Naive thymus-derived CD8-positive, alpha-beta T cell (primary cell): Measurements from ENCODE around the gene MITF. TPM values are rescaled to one million over a fixed set of nuclear protein-coding genes. Genes with fewer than 3 reads are reported as not detected.

Source experiments
- ATAC-seq, 2 donors: fragments of 150-1000 bp; cut with Tn5 transposase in 1 of 2; sonication (Bioruptor Pico), chemical (Tn5 transposase) in 1 of 2; 1 replicate in 1 of 2; 2 replicates in 1 of 2; pipeline ENCODE4 v1.10.0; 2021; ENCODE audit warnings: mild to moderate bottlenecking in 2 of 2, moderate library complexity in 2 of 2
- POLR2A ChIA-PET: fragments of 350-600 bp; sonication (Branson Sonifier 250); formaldehyde crosslinking; loops from one replicate; lab custom pipeline; 2021; ENCODE audit warnings: antibody characterized with exemption; lab: Charles Lee
- DNase-seq, 10 donors: peaks; one replicate each; pipeline versions ENCODE4 v3.0.0 to v3.0.0-alpha.2; 2020 to 2022
- H3K27ac Mint-ChIP-seq, 10 donors: one replicate each; pipeline ENCODE4 v1.8.0; 2020 to 2022; ENCODE audit warnings: mild to moderate bottlenecking in 10 of 10, mixed read lengths in 10 of 10, moderate library complexity in 4 of 10, inconsistent platforms in 1 of 10
- H3K27me3 Mint-ChIP-seq, 5 donors: one replicate each; pipeline ENCODE4 v1.8.0; 2021 to 2022; ENCODE audit warnings: mixed read lengths in 5 of 5
- H3K36me3 Mint-ChIP-seq, 3 donors: one replicate each; pipeline ENCODE4 v1.8.0; 2020 to 2022; ENCODE audit warnings: mixed read lengths in 3 of 3, mild to moderate bottlenecking in 2 of 3, inconsistent platforms in 1 of 3
- H3K4me1 Mint-ChIP-seq, 4 donors: one replicate each; pipeline ENCODE4 v1.8.0; 2021 to 2022; ENCODE audit warnings: mixed read lengths in 4 of 4
- H3K4me3 Mint-ChIP-seq, 10 donors: one replicate each; pipeline ENCODE4 v1.8.0; 2020 to 2022; ENCODE audit warnings: mild to moderate bottlenecking in 10 of 10, mixed read lengths in 10 of 10, moderate library complexity in 6 of 10, inconsistent platforms in 1 of 10
- H3K9me3 Mint-ChIP-seq, 9 donors: one replicate each; pipeline ENCODE4 v1.8.0; 2020 to 2022; ENCODE audit warnings: mixed read lengths in 9 of 9, mild to moderate bottlenecking in 3 of 9, inconsistent platforms in 1 of 9, moderate library complexity in 1 of 9
- polyA plus RNA-seq, 3 donors: library from polyadenylated mRNA; unstranded; fragments of 300-500 nt; fragmentation: Illumina TruSeq; gene quantifications; one replicate each; pipeline ENCODE4 v1.2.3, GENCODE V29; 2021
- total RNA-seq, 8 experiments: library from RNA in 2 of 8; stranded (reverse) in 2 of 8; gene quantifications; one replicate each; pipeline ENCODE4 v1.2.3 and lab custom pipeline; 2021 to 2026

The MITF gene
- total and polyA plus RNA-seq, 5 experiments from 2014 or later, result 0.23 to 0.33 TPM; not detected in 3

GRCh38 chr3:69880069-69880640, 140.9 kb downstream of the MITF start:
- H3K27me3 Mint-ChIP-seq, result peaks cover 0 to 8% (median 0%) of the 10 kb centered on the region in 5 donors
- no peak overlapping the region for H3K27ac Mint-ChIP-seq
- no peaks in the 10 kb centered on the region for H3K36me3 Mint-ChIP-seq
- H3K4me3 Mint-ChIP-seq, result no peak overlapping the region
- H3K4me1 Mint-ChIP-seq, result no peaks in the 10 kb centered on the region
- DNase-seq, result no peak
- no peaks in the 10 kb centered on the region for H3K9me3 Mint-ChIP-seq
- ATAC-seq, result no peak
- POLR2A ChIA-PET, result no interaction called here

GRCh38 chr3:69881051-69881450, 141.8 kb downstream of the MITF start:
- DNase-seq (no peak), ATAC-seq (no peak)
- Mint-ChIP-seq H3K9me3 (no peaks in the 10 kb centered on the region), H3K4me3 (no peak overlapping the region), H3K4me1 (no peaks in the 10 kb centered on the region), H3K27me3 (peaks cover 0 to 8% (median 0%) of the 10 kb centered on the region in 5 donors), H3K27ac (no peak overlapping the region), H3K36me3 (no peaks in the 10 kb centered on the region)
- POLR2A ChIA-PET, result no interaction called here

GRCh38 chr3:69881756-69882428, 142.6 kb downstream of the MITF start:
- POLR2A ChIA-PET, result no interaction called here
- H3K4me1 Mint-ChIP-seq, result no peaks in the 10 kb centered on the region
- no peak for ATAC-seq

GRCh38 chr3:69882560-69882959, 143.3 kb downstream of the MITF start:
- no peak overlapping the region for H3K27ac Mint-ChIP-seq
- H3K4me3 Mint-ChIP-seq, result no peak overlapping the region
- H3K4me1 Mint-ChIP-seq, result no peaks in the 10 kb centered on the region
- H3K36me3 Mint-ChIP-seq, result no peaks in the 10 kb centered on the region
- peaks cover 0 to 8% (median 0%) of the 10 kb centered on the region in 5 donors for H3K27me3 Mint-ChIP-seq
- ATAC-seq (no peak), DNase-seq (no peak)
- POLR2A ChIA-PET, result no interaction called here
- no peaks in the 10 kb centered on the region for H3K9me3 Mint-ChIP-seq

More at GRCh38 chr3:69881756-69882428, 142.6 kb downstream of the MITF start:
- no peaks in the 10 kb centered on the region for H3K9me3 Mint-ChIP-seq
- no peak overlapping the region for H3K27ac Mint-ChIP-seq
- peaks cover 0 to 8% (median 0%) of the 10 kb centered on the region in 5 donors for H3K27me3 Mint-ChIP-seq
- no peak for DNase-seq
- H3K4me3 Mint-ChIP-seq, result no peak overlapping the region
- no peaks in the 10 kb centered on the region for H3K36me3 Mint-ChIP-seq

GRCh38 chr3:69888040-69888942, 149.0 kb downstream of the MITF start:
- no peaks in the 10 kb centered on the region for H3K9me3 Mint-ChIP-seq
- ATAC-seq (no peak), DNase-seq (no peak)
- no peak overlapping the region for H3K4me3 Mint-ChIP-seq
- H3K36me3 Mint-ChIP-seq, result no peaks in the 10 kb centered on the region
- peaks cover 0 to 8% (median 4%) of the 10 kb centered on the region in 5 donors for H3K27me3 Mint-ChIP-seq
- POLR2A ChIA-PET, result no interaction called here
- H3K4me1 Mint-ChIP-seq, result no peaks in the 10 kb centered on the region
- H3K27ac Mint-ChIP-seq, result no peak overlapping the region

GRCh38 chr3:69888943-69889315, 149.7 kb downstream of the MITF start:
- POLR2A ChIA-PET, result no interaction called here
- H3K9me3 Mint-ChIP-seq, result no peaks in the 10 kb centered on the region

GRCh38 chr3:69890084-69890483, 150.8 kb downstream of the MITF start:
- Mint-ChIP-seq H3K36me3 (no peaks in the 10 kb centered on the region), H3K4me1 (no peaks in the 10 kb centered on the region), H3K27ac (no peak overlapping the region), H3K27me3 (peaks cover 0 to 4% (median 0%) of the 10 kb centered on the region in 5 donors), H3K9me3 (no peaks in the 10 kb centered on the region), H3K4me3 (no peak overlapping the region)
- DNase-seq, result no peak
- ATAC-seq, result no peak
- POLR2A ChIA-PET, result no interaction called here

More at GRCh38 chr3:69888943-69889315, 149.7 kb downstream of the MITF start:
- no peak overlapping the region for H3K27ac Mint-ChIP-seq
- DNase-seq, result no peak
- no peak overlapping the region for H3K4me3 Mint-ChIP-seq
- peaks cover 0 to 4% (median 4%) of the 10 kb centered on the region in 5 donors for H3K27me3 Mint-ChIP-seq
- no peaks in the 10 kb centered on the region for H3K36me3 Mint-ChIP-seq
- H3K4me1 Mint-ChIP-seq, result no peaks in the 10 kb centered on the region
- no peak for ATAC-seq

GRCh38 chr3:69890691-69891090, 151.4 kb downstream of the MITF start:
- DNase-seq (no peak), ATAC-seq (no peak)
- Mint-ChIP-seq H3K27ac (no peak overlapping the region), H3K9me3 (no peaks in the 10 kb centered on the region), H3K27me3 (peaks cover 0 to 4% (median 0%) of the 10 kb centered on the region in 5 donors), H3K4me3 (no peak overlapping the region), H3K36me3 (no peaks in the 10 kb centered on the region), H3K4me1 (no peaks in the 10 kb centered on the region)
- POLR2A ChIA-PET, result no interaction called here

- no peaks in the 10 kb centered on the region for H3K4me1 Mint-ChIP-seq
Observed at GRCh38 chr3:69892706-69893105, 153.4 kb downstream of the MITF start.

GRCh38 chr3:69893274-69893673, 154.0 kb downstream of the MITF start:
- Mint-ChIP-seq H3K4me1 (no peaks in the 10 kb centered on the region), H3K4me3 (no peak overlapping the region), H3K9me3 (no peaks in the 10 kb centered on the region), H3K27me3 (peaks cover 0 to 4% (median 0%) of the 10 kb centered on the region in 5 donors), H3K27ac (no peak overlapping the region), H3K36me3 (no peaks in the 10 kb centered on the region)
- DNase-seq, result no peak
- ATAC-seq, result no peak
- POLR2A ChIA-PET, result no interaction called here

More at GRCh38 chr3:69892706-69893105, 153.4 kb downstream of the MITF start:
- POLR2A ChIA-PET, result no interaction called here
- Mint-ChIP-seq H3K36me3 (no peaks in the 10 kb centered on the region), H3K9me3 (no peaks in the 10 kb centered on the region), H3K27me3 (peaks cover 0 to 4% (median 0%) of the 10 kb centered on the region in 5 donors), H3K27ac (no peak overlapping the region), H3K4me3 (no peak overlapping the region)
- ATAC-seq (no peak), DNase-seq (no peak)

- H3K9me3 Mint-ChIP-seq, result no peaks in the 10 kb centered on the region
- no peak overlapping the region for H3K4me3 Mint-ChIP-seq
- DNase-seq, result no peak
- peaks cover 0 to 2% (median 0%) of the 10 kb centered on the region in 5 donors for H3K27me3 Mint-ChIP-seq
- no peak overlapping the region for H3K27ac Mint-ChIP-seq
- POLR2A ChIA-PET, result no interaction called here
- no peaks in the 10 kb centered on the region for H3K36me3 Mint-ChIP-seq
- ATAC-seq, result no peak
- no peaks in the 10 kb centered on the region for H3K4me1 Mint-ChIP-seq
Observed at GRCh38 chr3:69896095-69896494, 156.8 kb downstream of the MITF start.

- Mint-ChIP-seq H3K27me3 (peaks cover 0 to 8% (median 2%) of the 10 kb centered on the region in 5 donors), H3K36me3 (no peaks in the 10 kb centered on the region), H3K27ac (no peak overlapping the region), H3K4me3 (no peak overlapping the region), H3K4me1 (no peaks in the 10 kb centered on the region), H3K9me3 (peaks cover 0 to 3% (median 0%) of the 10 kb centered on the region in 9 donors)
- POLR2A ChIA-PET, result no interaction called here
- ATAC-seq (no peak), DNase-seq (no peak)
Observed at GRCh38 chr3:69900331-69900730, 161.1 kb downstream of the MITF start.

GRCh38 chr3:69901802-69902201, 162.5 kb downstream of the MITF start:
- POLR2A ChIA-PET, result no interaction called here

More at GRCh38 chr3:69901802-69902201, 162.5 kb downstream of the MITF start:
- no peaks in the 10 kb centered on the region for H3K36me3 Mint-ChIP-seq
- peaks cover 0 to 10% (median 2%) of the 10 kb centered on the region in 5 donors for H3K27me3 Mint-ChIP-seq
- ATAC-seq (no peak), DNase-seq (no peak)
- H3K4me1 Mint-ChIP-seq, result no peaks in the 10 kb centered on the region
- H3K27ac Mint-ChIP-seq, result no peak overlapping the region
- H3K4me3 Mint-ChIP-seq, result no peak overlapping the region
- H3K9me3 Mint-ChIP-seq, result peaks cover 0 to 3% (median 0%) of the 10 kb centered on the region in 9 donors
